HCT116 (cell line): Measurements from ENCODE around the gene FAM114A1.

ENCODE experiments used
- CTCF ChIP-seq, 3 experiments: fragments of 200-600 bp in 1 of 3; sonication (generic) in 1 of 3; IDR thresholded peaks in 2 of 3; conservative IDR thresholded peaks in 1 of 3; 2 replicates each; pipeline ENCODE4 v1.5.1; 2012 to 2017; ENCODE audit warnings: low read depth in 2 of 3, low read length in 2 of 3, antibody characterized with exemption in 1 of 3, borderline replicate concordance in 1 of 3, control low read depth in 1 of 3, mild to moderate bottlenecking in 1 of 3, mixed read lengths in 1 of 3, mixed run types in 1 of 3, moderate library complexity in 1 of 3; ENCODE audit not compliant: insufficient read depth in 1 of 3
- MAX ChIP-seq: IDR thresholded peaks from 2 replicates; pipeline ENCODE4 v1.6.1; 2012
- POLR2AphosphoS5 ChIP-seq: IDR thresholded peaks from 2 replicates; pipeline ENCODE4 v1.6.1; 2011; ENCODE audit warnings: mild to moderate bottlenecking, low read depth, low read length, moderate library complexity

- TF ChIP-seq POLR2AphosphoS5, result no peak
- no peak for TF ChIP-seq CTCF (IDR thresholded peaks at IDR 0.05 in 2 of 3, conservative IDR thresholded peaks at IDR 0.05 in 1 of 3; ENCODE audit: borderline replicate concordance in 1 of 3, insufficient read depth in 1 of 3, low read depth in 2 of 3, low read length in 2 of 3)
- no peak for TF ChIP-seq MAX
Measured at GRCh38 chr4:38965866-38966265, 98.3 kb downstream of the FAM114A1 start.
